Measurements from ENCODE around the gene ADGRG7.

Gene ADGRG7

GRCh38 chr3:100606894-100607512 lies 2.4 kb upstream of the ADGRG7 start:
- no peak for TF ChIP-seq CTCF (conservative IDR thresholded peaks at IDR 0.05; ENCODE audit: low read depth)
- DNase-seq (ENCODE audit: low spot score): no peak
- H3K27ac ChIP-seq: no peak overlapping the region
- ChIA-PET CTCF (no interaction called here), POLR2A (ENCODE audit: low non-redundant PET) (no interaction called here)

GRCh38 chr3:100609963-100610362 lies 562 bp downstream of the ADGRG7 start:
- no peak for TF ChIP-seq CTCF (conservative IDR thresholded peaks at IDR 0.05; ENCODE audit: low read depth)
- no peak for DNase-seq (ENCODE audit: low spot score)
- no peak overlapping the region for H3K27ac ChIP-seq
- CTCF ChIA-PET: no interaction called here
- POLR2A ChIA-PET (ENCODE audit: low non-redundant PET): no interaction called here

GRCh38 chr3:100611221-100611620 lies 1.8 kb downstream of the ADGRG7 start:
- H3K27ac ChIP-seq: no peak overlapping the region
- DNase-seq (ENCODE audit: low spot score): no peak
- ChIA-PET POLR2A (ENCODE audit: low non-redundant PET) (no interaction called here), CTCF (interaction anchor here (0.7 kb wide), 1 partner anchor 768 kb away, joined by 3 read pairs; no protein-coding TSS in a partner anchor)
- TF ChIP-seq CTCF (conservative IDR thresholded peaks at IDR 0.05; ENCODE audit: low read depth): no peak

GRCh38 chr3:100613721-100614390 lies 4.5 kb downstream of the ADGRG7 start:
- ChIA-PET CTCF (no interaction called here), POLR2A (ENCODE audit: low non-redundant PET) (no interaction called here)
- H3K27ac ChIP-seq: no peak overlapping the region
- DNase-seq (ENCODE audit: low spot score): no peak
- no peak for TF ChIP-seq CTCF (conservative IDR thresholded peaks at IDR 0.05; ENCODE audit: low read depth)

GRCh38 chr3:100614941-100615340 lies 5.5 kb downstream of the ADGRG7 start:
- no peak overlapping the region for H3K27ac ChIP-seq
- ChIA-PET CTCF (no interaction called here), POLR2A (ENCODE audit: low non-redundant PET) (no interaction called here)
- DNase-seq (ENCODE audit: low spot score): no peak
- TF ChIP-seq CTCF (conservative IDR thresholded peaks at IDR 0.05; ENCODE audit: low read depth): no peak

GRCh38 chr3:100615684-100616083 lies 6.3 kb downstream of the ADGRG7 start:
- no peak for TF ChIP-seq CTCF (conservative IDR thresholded peaks at IDR 0.05; ENCODE audit: low read depth)
- DNase-seq (ENCODE audit: low spot score): no peak
- ChIA-PET POLR2A (ENCODE audit: low non-redundant PET) (no interaction called here), CTCF (no interaction called here)
- no peak overlapping the region for H3K27ac ChIP-seq

Measured in RWPE1 (cell line).